Stomach (tissue), 9 donors: ENCODE results near the gene TBX15. TPM values are rescaled to one million over a fixed set of nuclear protein-coding genes. Genes with fewer than 3 reads are reported as not detected.

Experiments
- DNase-seq, 2 donors: peaks; one replicate each; pipeline versions ENCODE4 v3.0.0 to v3.0.0-alpha.2; 2013 to 2019
- H3K27ac ChIP-seq, 5 donors: fragments of 200-600 bp in 4 of 5; sonication (generic) in 4 of 5; one replicate each; pipeline ENCODE4 v1.5.1; 2013 to 2019; ENCODE audit warnings: mild to moderate bottlenecking in 1 of 5, moderate library complexity in 1 of 5
- H3K27me3 ChIP-seq, 3 donors: fragments of 200-600 bp; sonication (generic); one replicate each; pipeline ENCODE4 v1.5.1; 2017 to 2019; ENCODE audit warnings: mixed run types in 1 of 3
- H3K36me3 ChIP-seq, 4 donors: fragments of 200-600 bp; sonication (generic); 1 replicate in 3 of 4; 2 replicates in 1 of 4; pipeline ENCODE4 v1.5.1; 2016 to 2019
- H3K4me1 ChIP-seq, 4 donors: fragments of 200-600 bp; sonication (generic); one replicate each; pipeline ENCODE4 v1.5.1; 2016 to 2019
- H3K4me3 ChIP-seq, 4 donors: fragments of 200-600 bp; sonication (generic) in 3 of 4; one replicate each; pipeline ENCODE4 v1.5.1; 2016 to 2019; ENCODE audit warnings: mild to moderate bottlenecking in 1 of 4
- H3K9me3 ChIP-seq, 4 donors: fragments of 200-600 bp; sonication (generic); one replicate each; pipeline ENCODE4 v1.5.1; 2016 to 2019
- CTCF ChIP-seq, 7 experiments: fragments of 450-650 bp in 4 of 7; fragments of 200-600 bp in 3 of 7; sonication (generic) in 3 of 7; IDR thresholded peaks; one replicate each; pipeline ENCODE4 v1.5.1; 2016 to 2019; ENCODE audit warnings: antibody characterized with exemption in 7 of 7, control low read depth in 2 of 7, mild to moderate bottlenecking in 1 of 7
- EP300 ChIP-seq: sonication (generic); formaldehyde crosslinking; IDR thresholded peaks from one replicate; pipeline ENCODE4 v1.6.1; 2017; ENCODE audit warnings: antibody characterized with exemption
- POLR2A ChIP-seq, 4 donors: fragments of 450-650 bp; IDR thresholded peaks; one replicate each; pipeline ENCODE4 v1.6.1; 2016; ENCODE audit warnings: antibody characterized with exemption in 4 of 4, control low read depth in 2 of 4, mild to moderate bottlenecking in 1 of 4, moderate library complexity in 1 of 4
- POLR2AphosphoS5 ChIP-seq, 3 donors: sonication (generic); formaldehyde crosslinking; IDR thresholded peaks; one replicate each; pipeline ENCODE4 v1.6.1; 2016; ENCODE audit warnings: antibody characterized with exemption in 3 of 3
- WGBS, 5 donors: extraction: QIAGEN DNeasy Blood & Tissue Kit in 3 of 5; methylation state at CpG; one replicate each; pipeline versions ENCODE4 v1.1.5 to v1.1.7; 2013 to 2018; 5-methylcytosine and 5-hydroxymethylcytosine counted together
- intact Hi-C: fragments of 100-400 bp; cut with DNase I; formaldehyde crosslinking; loops from one replicate; pipeline ENCODE4 v1.15.1; 2023; ENCODE audit warnings: low total_unique reads
- polyA plus RNA-seq, 3 donors: library from polyadenylated mRNA; stranded (reverse); fragments of 200-250 nt; gene quantifications; one replicate each; pipeline ENCODE4 v1.2.3, GENCODE V29; 2013
- total RNA-seq, 5 donors: library from RNA; depleted of rRNA; stranded (reverse); fragments of >200 nt; gene quantifications; one replicate each; pipeline versions ENCODE4 v1.1.0 to v1.2.3, GENCODE V29; 2014 to 2016
- donor health status: healthy with polysubstance abuse.
- donor health status: Bipolar disorder and iron deficiency.
- donor health status: healthy.

The TBX15 gene
- total and polyA plus RNA-seq, 8 donors = 0.05 to 0.37 TPM; not detected in 6

- Histone ChIP-seq H3K9me3 (peaks cover 0 to 17% (median 3%) of the 10 kb centered on the region in 4 donors), H3K4me1 (peaks cover 26 to 35% (median 29%) of the 10 kb centered on the region in 4 donors), H3K27ac (no peak overlapping the region), H3K27me3 (peaks cover 29 to 58% (median 36%) of the 10 kb centered on the region in 3 donors), H3K36me3 (no peaks in the 10 kb centered on the region), H3K4me3 (no peak overlapping the region)
- WGBS, 5 donors = 50 to 73% (median 63%) methylated on average over 1 of the region's 1 CpG
- intact Hi-C loops = no loop called here
- no peak for TF ChIP-seq POLR2AphosphoS5 (IDR thresholded peaks at IDR 0.05)
- no peak for TF ChIP-seq EP300
- no peak for TF ChIP-seq CTCF (IDR thresholded peaks at IDR 0.05)
- no peak for TF ChIP-seq POLR2A (IDR thresholded peaks at IDR 0.05)
- DNase-seq = no peak
Observed at GRCh38 chr1:119010201-119010600, 22.1 kb upstream of the TBX15 start.

- 15 to 30% (median 21%) methylated on average over 2 of the region's 2 CpGs for WGBS, 5 donors
- Histone ChIP-seq H3K4me1 (peaks cover 26 to 35% (median 29%) of the 10 kb centered on the region in 4 donors), H3K4me3 (no peak overlapping the region), H3K9me3 (peaks cover 0 to 17% (median 3%) of the 10 kb centered on the region in 4 donors), H3K27me3 (peaks cover 29 to 67% (median 43%) of the 10 kb centered on the region in 3 donors), H3K36me3 (no peaks in the 10 kb centered on the region), H3K27ac (no peak overlapping the region)
- no peak for DNase-seq
- intact Hi-C loops = no loop called here
- no peak for TF ChIP-seq EP300
- no peak for TF ChIP-seq POLR2A (IDR thresholded peaks at IDR 0.05)
- no peak for TF ChIP-seq CTCF (IDR thresholded peaks at IDR 0.05)
- no peak for TF ChIP-seq POLR2AphosphoS5 (IDR thresholded peaks at IDR 0.05)
Observed at GRCh38 chr1:119009312-119009655, 21.1 kb upstream of the TBX15 start.

DNA sequence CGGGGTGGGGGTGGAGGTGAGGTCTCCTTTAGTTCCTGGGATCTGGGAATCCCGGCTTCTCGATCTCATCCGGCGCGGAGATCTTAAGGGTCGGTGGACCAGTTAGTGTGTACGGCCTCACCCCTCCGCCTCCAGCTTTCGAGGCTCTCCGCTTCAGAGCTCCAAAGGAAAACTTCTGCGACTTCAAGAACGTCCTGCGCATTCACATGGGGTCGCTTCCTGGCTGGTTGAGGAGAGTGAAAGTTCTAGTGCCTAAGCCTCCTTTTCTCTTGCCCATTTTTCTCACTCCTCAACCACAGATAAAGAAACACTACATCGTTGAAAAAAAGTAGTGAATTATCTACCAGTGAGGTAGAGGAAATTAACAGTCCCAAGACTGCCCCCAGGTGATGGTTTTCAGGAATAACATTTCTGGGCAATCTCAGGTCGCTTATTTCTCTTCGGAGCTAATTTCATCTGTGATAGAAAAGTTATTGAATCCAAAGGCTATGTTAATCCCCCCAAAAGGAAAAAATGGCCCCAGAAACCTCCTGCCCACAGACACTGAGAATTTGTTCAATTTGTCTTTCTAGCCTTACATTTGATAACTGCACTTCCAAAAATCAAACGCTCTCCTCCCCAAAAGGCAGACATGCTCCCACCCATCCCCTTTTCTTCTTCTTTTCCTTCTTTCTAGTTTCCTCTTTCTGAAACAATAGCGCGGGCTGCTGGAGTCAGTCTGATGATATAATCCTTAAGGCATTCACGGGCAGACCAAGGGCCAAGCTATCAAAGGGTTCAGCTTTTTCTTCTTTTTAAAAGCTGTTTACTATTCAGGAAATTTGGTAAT is 20.6 kb upstream of the TBX15 start:
- H3K27ac ChIP-seq = no peak overlapping the region
- WGBS, 5 donors = 4 to 7% (median 5%) methylated on average over 14 to 22 of the region's 22 CpGs
- no peaks in the 10 kb centered on the region for H3K36me3 ChIP-seq
- H3K9me3 ChIP-seq = peaks cover 0 to 17% (median 3%) of the 10 kb centered on the region in 4 donors
- peaks cover 26 to 35% (median 29%) of the 10 kb centered on the region in 4 donors for H3K4me1 ChIP-seq
- peaks cover 31 to 73% (median 49%) of the 10 kb centered on the region in 3 donors for H3K27me3 ChIP-seq
- TF ChIP-seq EP300 = no peak
- TF ChIP-seq CTCF (IDR thresholded peaks at IDR 0.05) = peak in 5 of 7 experiments; percentile 29 to 60 (median 39)
- intact Hi-C loops = no loop called here
- H3K4me3 ChIP-seq = peak overlapping the region; percentile 26 to 45 (median 32)
- DNase-seq = peak in 1 of 2 donors; percentile 80

DNA sequence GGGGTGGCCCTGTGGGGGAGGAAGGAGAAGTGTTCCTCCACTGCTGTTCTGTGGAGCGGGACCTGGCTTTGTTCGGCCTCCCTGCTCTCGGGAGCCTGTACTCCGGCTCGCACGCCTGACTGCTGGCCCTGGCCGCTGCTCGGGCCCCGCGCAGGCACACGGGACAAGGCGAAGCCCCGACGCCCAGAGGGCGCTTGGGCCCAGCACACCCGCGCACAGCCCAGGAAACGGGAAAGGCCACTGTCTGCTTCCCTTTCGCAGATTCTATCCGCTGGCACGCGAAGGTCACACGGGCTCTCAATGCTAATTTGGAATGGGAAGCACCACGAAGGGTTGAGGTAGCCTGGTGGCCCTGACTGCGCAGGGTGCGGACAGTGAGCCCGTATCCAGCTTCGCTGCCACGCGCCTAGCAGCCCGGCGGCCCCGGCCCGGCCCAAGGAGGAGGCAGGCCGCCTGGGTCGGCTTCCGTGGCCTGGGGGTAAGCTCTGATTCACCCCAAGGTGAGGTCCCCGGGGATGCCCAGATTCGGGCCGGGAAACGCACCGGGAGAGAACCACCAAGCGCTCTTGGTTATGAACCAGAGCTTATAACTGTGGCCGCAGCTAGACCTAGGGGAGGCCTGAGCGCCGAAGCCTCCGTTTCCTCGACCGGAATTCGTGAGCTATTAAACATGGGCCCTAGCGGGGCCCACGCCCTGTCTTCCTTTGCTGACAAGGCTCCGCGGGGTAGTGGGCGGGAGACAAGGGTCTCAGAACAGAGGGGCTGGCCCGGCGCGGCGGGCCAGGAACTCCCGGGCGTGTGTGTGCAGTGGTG is 19.7 kb upstream of the TBX15 start:
- WGBS, 5 donors = 3 to 11% (median 5%) methylated on average over 38 to 61 of the region's 61 CpGs
- peaks cover 26 to 35% (median 29%) of the 10 kb centered on the region in 4 donors for H3K4me1 ChIP-seq
- H3K27ac ChIP-seq = no peak overlapping the region
- intact Hi-C loops = no loop called here
- H3K9me3 ChIP-seq = peaks cover 0 to 17% (median 3%) of the 10 kb centered on the region in 4 donors
- H3K4me3 ChIP-seq = peak overlapping the region; percentile 26 to 45 (median 32)
- peaks cover 37 to 81% (median 57%) of the 10 kb centered on the region in 3 donors for H3K27me3 ChIP-seq
- H3K36me3 ChIP-seq = no peaks in the 10 kb centered on the region
- DNase-seq = peak in 1 of 2 donors; percentile 27
- no peak for TF ChIP-seq POLR2AphosphoS5 (IDR thresholded peaks at IDR 0.05)
- TF ChIP-seq EP300 = no peak
- TF ChIP-seq CTCF (IDR thresholded peaks at IDR 0.05) = no peak
- no peak for TF ChIP-seq POLR2A (IDR thresholded peaks at IDR 0.05)
